PC-3 (cell line): ENCODE measurements around the gene VWA3B.

Experiments
- CTCF ChIP-seq: fragments of 300-600 bp; sonication (generic); conservative IDR thresholded peaks from 2 replicates; pipeline ENCODE4 v1.5.1; 2017; ENCODE audit warnings: antibody characterized with exemption, low read depth, mild to moderate bottlenecking, low read length
- EZH2 ChIP-seq: fragments of 300-600 bp; sonication (generic); IDR thresholded peaks from one replicate; pipeline ENCODE4 v1.6.1; 2017; ENCODE audit warnings: antibody characterized with exemption, mild to moderate bottlenecking, low read length; ENCODE audit not compliant: unreplicated experiment
- EZH2phosphoT487 ChIP-seq: fragments of 300-600 bp; sonication (generic); IDR thresholded peaks from 2 replicates; pipeline ENCODE4 v1.6.1; 2018; ENCODE audit warnings: mild to moderate bottlenecking, antibody characterized with exemption, low read length, borderline replicate concordance

GRCh38 chr2:98216616-98217015, 129.6 kb downstream of the VWA3B start:
- TF ChIP-seq EZH2 (no peak), CTCF (no peak), EZH2phosphoT487 (no peak)
